Mammary epithelial cell (primary cell): Measurements from ENCODE around the gene C4B.
"Not testable (repeated sequence)": the region's sequence is repeated elsewhere in the genome, so short reads cannot be mapped to it uniquely, and the experiment has no call there.

Source experiments
- CTCF ChIP-seq, 2 donors: IDR thresholded peaks in 1 of 2; conservative IDR thresholded peaks in 1 of 2; 2 replicates each; pipeline ENCODE4 v1.5.1; 2011 to 2012; ENCODE audit warnings: inconsistent platforms in 2 of 2, low read length in 2 of 2, mild to moderate bottlenecking in 2 of 2, control low read depth in 1 of 2, low read depth in 1 of 2; ENCODE audit not compliant: insufficient read depth in 1 of 2; ENCODE audit errors: extremely low read depth in 1 of 2
- EZH2 ChIP-seq: IDR thresholded peaks from 2 replicates; pipeline ENCODE4 v1.6.1; 2012; ENCODE audit warnings: low read length, inconsistent platforms, borderline replicate concordance

GRCh38 chr6:32049149-32049548, 34.6 kb downstream of the C4B start:
- not testable (repeated sequence) for TF ChIP-seq CTCF (conservative IDR thresholded peaks at IDR 0.05 in 1 of 2, IDR thresholded peaks at IDR 0.05 in 1 of 2; ENCODE audit: extremely low read depth in 1 of 2, insufficient read depth in 1 of 2, low read depth in 1 of 2, low read length in 2 of 2); EZH2
